Posterior vena cava (tissue), 2 donors: ENCODE measurements around the gene DNAJB6. TPM values are rescaled to one million over a fixed set of nuclear protein-coding genes. Genes with fewer than 3 reads are reported as not detected.

Experiments used
- DNase-seq: peaks from one replicate; pipeline ENCODE4 v3.0.0-alpha.2; 2020; ENCODE audit warnings: low spot score
- intact Hi-C, 2 donors: fragments of 100-400 bp; cut with DNase I; formaldehyde crosslinking; loops; one replicate each; pipeline versions ENCODE4 v1.14.1 to v1.14.2; 2022 to 2023
- total RNA-seq, 2 donors: library from RNA; stranded (reverse); fragmentation: NEBNext Ultra II Directional; extraction: Animal tissue kit (Norgen Biotek cat#: 25700); gene quantifications; one replicate each; pipeline ENCODE4 v1.2.1, GENCODE V29; 2021
- donor health status: DM: yes; HTN: yes; CAD: no.
- donor health status: DM: yes; HTN: yes; CAD: no.

DNAJB6 gene
- total RNA-seq, 2 donors from 2014 or later: 105 to 118 TPM

DNA sequence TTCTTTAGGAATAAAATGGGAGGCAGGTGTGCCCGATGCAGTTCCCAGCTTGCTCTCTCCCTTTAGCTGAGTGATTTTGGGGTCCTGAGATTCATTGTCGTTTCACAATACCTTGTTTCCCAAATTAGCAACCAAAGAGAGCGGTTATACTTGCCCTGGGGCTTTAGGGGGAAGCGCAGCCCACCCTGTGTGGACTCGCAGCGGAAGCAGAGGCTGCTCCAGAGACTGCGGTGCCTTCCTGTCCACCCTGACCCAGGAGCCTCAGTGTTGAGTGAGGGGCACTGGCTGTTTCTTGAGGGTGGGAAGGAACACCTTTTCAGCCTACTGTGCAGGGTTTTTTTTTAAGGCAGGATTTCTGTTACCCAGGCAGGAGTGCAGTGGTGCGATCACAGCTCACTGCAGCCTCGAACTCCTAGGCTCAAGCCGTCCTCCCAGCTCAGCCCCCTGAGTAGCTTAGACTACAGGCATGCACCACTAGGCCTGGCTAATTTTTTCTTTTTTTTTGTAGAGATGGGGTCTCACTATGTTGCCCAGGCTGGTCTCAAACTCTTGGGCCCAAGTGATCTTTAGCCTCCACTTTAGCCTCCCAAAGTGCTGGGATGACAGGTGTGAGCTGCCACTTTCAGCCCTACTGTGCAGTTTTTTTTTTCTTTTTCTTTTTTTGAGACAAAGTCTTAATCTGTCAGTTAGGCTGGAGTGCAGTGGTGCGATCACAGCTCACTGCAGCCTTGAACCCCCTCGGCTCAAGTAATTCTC, 67.0 kb downstream of the DNAJB6 start:
- no peak for DNase-seq
- intact Hi-C loops: no loop called here

DNA sequence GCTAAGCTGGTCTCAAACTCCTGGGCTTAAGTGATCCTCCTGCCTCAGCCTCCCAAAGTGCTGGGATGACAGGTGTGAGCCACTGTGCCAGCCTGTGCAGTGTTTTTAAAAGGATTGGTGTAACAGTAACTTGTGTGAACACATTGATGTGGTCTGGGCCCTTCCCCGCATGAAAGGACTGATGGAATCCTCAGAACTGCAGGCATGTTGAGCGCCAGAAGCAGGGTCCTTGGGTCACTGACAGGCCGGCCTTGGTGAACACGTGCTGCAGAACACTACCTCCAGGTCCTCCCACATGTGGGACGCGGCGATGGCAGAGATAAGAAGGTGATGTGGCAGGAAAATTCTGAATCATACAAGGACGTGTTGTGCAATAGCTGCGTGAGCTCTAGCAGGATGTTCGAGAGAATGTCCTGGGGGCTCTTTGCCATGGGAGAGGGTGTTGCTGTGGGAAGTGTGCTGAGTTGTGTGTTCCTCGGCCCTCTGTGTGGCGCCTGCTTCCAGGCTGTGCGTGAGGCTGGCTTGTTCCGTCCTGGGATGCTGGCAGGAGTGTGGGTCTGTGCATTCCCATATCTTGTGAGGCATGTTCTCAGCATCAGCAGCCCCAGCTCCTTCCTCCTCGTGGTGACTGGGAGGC, 68.2 kb downstream of the DNAJB6 start:
- DNase-seq: peak; percentile 80
- intact Hi-C loops: no loop called here

DNA sequence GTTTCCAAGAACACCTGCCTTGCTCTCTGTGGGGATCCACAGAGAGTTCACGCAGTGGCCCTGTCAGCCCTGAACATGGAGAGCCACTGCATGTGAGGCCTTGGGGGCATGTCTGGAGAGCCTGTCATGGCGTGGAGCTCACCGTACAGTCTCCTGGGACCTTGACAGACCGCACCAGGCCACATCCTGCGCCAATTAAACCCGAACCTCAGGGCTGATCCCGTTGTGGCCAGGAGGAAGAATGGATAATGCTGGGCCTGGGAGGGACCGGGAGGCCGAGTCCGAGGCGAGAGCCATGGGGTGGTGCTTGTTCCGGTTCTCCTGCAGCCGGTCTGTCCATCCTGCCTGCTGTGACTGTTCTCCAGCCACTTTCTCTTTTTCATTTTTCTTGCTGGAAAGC, 68.7 kb downstream of the DNAJB6 start:
- no peak for DNase-seq
- intact Hi-C loops: no loop called here

DNA sequence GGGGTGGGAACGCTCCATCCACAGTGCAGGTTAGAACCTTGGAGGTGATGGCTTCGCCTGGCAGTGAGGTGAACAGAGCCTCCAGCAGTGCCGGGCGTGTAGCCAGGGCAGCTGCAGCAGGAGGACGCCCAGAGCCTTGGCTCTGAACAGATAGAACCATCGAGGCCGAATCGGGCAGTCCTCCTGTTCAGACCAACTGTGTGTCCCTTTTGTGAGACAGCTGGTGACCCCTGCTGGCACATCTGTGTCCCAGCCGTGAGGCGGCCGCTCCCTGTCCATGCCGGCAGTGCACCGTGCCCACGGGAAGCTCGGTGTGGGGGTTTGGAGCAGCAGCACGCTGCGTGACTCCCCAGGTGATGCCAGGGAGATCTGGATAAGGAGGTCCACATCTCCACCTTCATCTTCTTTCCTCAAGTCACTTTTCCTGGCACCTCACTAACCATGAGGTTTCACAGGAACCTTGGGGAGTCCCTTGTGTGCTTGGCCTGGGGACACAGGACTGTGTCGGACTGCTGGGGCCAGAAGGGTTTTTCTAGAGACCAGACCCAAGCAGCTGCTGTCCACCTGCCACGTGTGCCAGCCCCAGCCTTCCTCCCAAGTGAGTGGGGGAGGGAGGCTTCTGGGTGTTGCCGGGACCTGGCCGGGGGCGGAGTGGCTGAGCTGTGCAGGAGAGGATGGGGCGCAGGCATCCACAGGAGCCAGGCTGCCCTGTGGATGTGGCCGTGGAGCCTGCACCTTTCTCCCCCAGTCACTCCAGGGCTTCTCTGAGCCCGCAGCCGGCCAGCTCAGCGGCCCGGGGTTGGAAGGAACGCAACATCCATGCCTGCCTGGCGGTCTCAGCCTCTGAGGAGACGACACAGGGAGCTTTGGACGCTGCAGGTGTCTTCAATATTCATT, 69.4 kb downstream of the DNAJB6 start:
- intact Hi-C loops: no loop called here
- peak; percentile 80 for DNase-seq

DNA sequence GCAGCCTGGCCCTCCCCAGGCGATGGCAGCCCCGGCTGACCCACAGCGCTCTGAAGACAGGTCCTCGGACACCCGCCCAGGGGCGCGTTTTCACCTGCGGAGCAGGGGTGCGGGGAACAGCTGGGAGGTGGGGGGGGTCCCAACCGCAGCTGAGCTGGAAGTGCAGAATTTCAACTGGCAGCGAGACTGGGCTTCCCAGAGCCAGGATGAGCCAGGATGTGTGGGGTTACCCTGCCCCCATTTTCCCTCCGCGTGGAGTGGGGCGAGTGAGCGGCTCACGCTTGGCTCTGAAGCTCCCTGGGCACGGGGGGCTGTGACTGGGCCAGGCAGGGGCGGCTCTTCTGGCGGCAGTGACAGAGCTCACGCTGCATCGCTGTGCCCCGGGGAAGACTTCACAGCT, 70.2 kb downstream of the DNAJB6 start:
- peak; percentile 41 for DNase-seq
- intact Hi-C loops: no loop called here

DNA sequence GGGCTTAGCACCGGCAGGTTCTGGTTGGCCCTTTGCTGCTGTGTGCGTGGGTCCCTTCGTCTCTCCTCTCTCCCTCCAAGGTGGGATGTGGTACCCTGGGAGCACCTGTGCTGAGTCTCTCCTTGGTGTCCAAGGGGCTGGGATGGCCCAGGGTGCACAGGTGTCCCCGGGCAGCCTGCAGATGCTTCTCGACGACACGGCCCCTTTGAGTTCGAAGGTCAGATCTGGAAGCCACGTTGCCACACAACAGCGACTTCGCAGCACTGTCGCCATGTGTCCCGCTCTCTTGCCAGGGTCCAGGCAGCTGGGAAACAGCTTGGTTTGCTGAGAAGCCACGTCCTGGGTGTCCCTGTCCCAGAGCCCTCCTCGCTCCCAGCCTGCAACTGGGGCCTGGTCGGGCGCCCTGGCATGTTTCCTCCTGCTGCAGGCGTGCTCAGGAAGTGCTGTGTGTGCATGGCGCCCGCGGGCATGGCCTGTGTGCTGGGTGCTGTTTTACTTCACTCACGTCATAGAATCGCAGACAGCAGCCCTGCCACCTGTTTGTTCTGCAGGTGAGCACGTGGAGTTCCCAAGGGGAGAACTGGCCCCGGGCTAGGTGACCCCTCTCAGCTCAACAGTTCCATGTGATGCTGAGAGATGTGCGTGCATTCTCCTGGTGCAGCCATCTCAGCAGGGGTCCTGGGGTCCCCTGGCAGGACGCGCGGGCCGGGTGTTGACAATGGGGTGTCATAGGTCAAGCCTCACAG, 70.9 kb downstream of the DNAJB6 start:
- DNase-seq: peak; percentile 54
- intact Hi-C loops: no loop called here

DNA sequence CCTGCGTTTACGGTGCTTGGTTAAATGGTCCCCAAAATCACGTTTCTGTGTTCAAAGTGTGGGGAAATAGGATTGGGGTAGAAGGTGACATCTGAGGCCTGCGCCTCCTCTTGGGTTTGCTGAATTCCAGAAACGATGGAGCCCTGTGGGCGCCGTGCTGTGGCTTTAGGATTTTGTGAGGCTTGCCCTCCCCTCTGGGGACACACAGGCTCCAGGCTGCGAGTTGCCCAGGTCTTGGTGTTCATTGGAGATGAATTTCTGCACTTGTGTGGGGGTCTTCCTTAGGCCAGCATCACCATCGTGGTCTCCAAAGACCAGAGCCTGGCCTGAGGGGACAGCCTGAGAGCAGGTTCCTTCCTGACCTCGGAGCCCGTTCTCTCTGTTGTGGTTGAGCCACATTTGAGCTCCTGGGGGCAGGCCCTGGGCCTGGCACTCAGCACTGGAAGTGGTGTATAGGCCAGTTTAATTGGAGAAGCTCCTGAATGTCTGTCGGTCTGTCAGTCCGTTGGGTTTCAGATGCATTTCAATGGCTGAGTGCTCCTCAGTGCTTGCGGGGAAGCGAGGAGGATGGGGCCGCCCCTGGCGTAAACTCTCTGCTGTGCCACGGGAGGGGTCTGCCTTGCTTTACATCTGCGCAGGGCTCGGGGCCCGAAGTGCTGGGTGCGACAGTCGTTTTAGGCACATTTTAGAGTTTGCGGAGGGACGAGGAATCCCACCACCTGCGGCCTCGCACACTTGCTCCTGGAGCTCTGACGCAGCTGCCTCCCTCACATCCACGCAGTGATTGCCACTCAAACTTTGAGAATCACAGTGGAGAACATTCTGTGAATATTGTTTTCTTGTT, 71.7 kb downstream of the DNAJB6 start:
- DNase-seq: peak; percentile 65
- intact Hi-C loops: no loop called here

DNA sequence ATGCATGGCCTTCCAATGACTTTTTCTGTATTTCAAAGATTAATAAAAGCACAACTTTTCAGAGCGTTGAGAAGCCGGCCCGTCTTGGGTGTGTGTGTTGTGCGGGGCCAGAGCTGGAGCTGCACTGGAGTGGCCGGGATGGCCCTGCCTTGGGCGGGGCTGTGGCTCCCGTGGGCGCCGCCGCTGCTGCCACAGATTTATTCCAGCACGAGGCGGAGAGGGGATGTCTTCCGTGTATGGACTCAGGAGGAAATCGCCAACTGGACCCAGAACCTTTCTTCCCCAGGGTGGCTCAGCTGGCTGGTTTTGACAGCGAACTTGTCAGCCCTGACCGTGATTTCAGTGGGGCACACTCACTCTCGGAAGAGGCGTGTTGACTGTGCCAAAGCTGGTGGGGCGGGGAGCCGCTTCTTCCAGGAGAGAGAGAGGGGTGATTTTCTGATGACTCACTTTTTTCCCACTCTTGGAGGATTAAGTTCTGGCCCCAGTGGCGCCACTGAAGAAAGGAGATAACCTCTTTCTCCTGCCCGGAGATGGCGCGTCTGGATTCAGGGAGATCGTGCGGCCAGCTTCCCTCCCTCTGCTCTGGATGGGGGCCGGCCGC, 72.4 kb downstream of the DNAJB6 start:
- intact Hi-C loops: no loop called here

DNA sequence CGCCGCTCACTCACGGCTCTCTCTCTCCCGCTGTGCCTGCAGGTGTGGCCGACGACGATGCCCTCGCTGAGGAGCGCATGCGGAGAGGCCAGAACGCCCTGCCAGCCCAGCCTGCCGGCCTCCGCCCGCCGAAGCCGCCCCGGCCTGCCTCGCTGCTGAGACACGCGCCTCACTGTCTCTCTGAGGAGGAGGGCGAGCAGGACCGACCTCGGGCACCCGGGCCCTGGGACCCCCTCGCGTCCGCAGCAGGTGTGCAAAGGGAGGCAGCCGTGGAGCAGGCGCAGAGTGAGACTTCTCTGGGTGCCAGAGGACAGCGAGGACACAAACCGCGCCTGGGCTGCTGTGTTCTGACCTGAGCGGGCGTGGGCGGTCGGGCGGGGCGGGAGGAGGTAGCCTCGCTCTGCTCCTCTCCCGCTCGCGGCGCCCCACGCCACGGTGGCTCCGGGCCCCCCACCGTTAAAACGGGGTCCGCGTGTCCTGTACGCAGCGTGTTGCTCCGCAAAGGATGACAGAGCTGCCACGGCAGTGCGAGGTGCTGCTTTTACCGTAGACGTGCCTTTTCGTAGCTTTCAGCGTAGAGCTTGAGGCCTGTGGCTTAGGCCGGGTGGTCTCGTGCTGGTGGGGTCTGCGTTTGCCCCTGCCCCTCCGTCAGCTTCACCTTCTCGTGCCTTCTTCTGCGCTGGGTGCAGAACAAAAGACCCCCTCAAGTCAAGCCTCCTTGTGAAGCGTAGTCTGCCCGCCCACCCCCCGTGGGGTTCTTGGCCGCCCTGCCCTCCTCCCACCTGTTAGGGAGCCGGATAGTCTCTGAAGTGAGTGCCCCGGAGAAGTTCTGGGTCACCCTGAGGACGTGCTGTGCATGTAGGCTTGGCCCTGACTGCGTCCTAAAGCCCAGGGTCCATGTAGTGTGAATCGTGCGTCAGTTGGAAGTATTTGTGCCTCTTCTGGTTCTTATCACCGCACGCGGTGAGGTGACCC, 73.2 kb downstream of the DNAJB6 start:
- intact Hi-C loops: no loop called here
- no peak for DNase-seq

More for the DNA sequence above, 72.4 kb downstream of the DNAJB6 start:
- no peak for DNase-seq

DNA sequence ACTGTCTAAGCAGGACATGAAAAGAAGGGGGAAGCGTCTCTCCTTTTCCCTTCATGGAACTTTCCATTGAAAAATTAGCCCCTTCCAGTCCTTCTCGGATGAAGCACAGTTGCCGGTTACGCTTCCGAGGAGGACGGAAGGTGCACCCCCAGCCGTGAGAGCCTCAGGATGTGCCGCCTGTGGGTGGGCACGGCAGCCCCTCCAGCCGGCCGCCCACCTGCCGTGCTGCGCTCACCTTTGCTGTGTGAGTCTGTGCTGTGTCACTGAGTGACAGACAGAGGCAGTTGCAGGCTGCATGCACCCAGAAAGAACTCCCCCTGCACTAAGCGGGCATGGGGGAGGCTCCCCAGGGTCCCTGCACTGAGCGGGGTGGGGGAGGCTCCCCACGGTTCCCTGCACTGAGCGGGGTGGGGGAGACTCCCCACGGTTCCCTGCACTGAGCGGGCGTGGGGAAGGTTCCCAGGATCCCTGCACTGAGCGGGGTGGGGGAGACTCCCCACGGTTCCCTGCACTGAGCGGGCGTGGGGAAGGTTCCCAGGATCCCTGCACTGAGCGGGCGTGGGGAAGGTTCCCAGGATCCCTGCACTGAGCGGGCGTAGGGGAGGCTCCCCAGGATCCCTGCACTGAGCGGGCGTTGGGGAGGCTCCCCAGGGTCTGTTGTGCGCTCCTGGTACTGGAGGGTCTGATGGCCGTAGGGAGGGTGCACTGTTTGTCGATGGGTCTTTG, 74.2 kb downstream of the DNAJB6 start:
- intact Hi-C loops: no loop called here
- no peak for DNase-seq

DNA sequence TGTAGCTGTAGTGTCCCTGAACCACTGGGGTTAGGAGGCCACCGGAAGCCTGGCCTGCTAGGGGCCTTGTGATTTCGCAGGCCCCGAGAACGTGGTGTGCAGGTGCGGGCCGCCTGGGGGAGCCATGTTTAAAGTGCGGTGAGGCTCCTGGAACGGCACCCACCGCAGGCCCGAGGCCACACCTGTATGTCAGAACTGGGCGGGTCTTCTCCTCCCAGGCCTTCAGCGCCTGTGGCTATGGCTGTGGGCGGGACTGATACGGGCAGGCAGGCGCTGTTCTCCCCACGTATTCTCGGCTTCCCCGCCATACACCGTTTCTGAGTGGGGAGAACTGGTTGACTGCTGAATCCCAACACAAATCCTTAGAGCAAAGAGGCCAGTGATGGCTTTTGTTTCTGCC, 74.8 kb downstream of the DNAJB6 start:
- DNase-seq: no peak

DNA sequence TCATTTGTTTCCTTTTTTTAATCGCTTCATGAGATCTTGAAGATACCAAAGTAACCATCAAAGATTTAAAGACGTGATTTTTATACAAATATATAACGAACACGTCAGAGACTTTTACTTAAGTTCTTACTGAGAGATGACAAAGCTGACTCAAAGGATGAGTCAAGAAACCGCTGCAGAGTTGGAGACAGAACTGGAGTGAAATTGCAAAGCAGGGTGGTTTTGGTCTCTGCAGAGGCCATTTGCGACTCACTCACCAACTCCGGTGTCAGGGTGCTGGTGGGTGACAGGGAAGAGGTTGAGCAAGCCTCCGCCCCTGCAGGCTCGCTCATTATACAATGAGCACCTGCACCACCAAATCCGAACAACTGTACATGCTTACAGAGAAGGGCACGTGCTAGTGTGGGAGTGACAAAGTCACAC, 75.2 kb downstream of the DNAJB6 start:
- DNase-seq: no peak
- intact Hi-C loops: no loop called here

More for the DNA sequence above, 74.8 kb downstream of the DNAJB6 start:
- intact Hi-C loops: no loop called here

DNA sequence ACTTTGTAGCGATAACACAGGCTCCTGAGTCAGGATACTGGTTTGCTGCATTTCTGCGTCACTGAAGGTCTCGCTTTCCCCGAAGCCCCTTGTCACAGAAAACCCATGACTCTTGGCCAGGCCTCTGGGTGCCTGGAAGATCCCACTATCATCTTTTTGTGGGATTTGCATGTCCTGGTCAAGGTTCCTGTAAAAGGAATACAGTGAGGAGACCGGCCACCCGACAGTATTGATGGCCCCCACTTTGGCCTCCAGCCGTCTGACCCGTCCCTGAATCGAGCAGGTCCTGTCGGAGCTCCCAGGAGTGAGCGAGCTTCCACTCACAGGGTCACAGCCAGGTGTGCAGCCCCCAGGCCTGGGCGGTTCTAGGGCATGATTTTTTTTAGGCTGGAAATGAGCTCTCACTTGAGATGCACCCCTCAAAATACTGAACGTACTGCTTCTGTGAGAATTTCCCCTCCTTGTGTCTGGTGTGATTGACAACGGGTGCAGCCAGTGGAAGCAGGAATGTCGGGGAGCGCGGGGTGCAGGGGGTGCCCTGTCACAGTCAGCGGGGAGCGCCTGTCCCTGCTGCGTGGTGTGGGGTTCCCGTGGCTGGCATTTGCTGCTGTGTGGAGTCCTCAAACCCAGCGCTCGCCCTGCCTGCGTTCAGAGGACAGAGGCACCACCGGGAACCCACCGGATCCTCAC, 75.8 kb downstream of the DNAJB6 start:
- intact Hi-C loops: no loop called here
- DNase-seq: no peak

DNA sequence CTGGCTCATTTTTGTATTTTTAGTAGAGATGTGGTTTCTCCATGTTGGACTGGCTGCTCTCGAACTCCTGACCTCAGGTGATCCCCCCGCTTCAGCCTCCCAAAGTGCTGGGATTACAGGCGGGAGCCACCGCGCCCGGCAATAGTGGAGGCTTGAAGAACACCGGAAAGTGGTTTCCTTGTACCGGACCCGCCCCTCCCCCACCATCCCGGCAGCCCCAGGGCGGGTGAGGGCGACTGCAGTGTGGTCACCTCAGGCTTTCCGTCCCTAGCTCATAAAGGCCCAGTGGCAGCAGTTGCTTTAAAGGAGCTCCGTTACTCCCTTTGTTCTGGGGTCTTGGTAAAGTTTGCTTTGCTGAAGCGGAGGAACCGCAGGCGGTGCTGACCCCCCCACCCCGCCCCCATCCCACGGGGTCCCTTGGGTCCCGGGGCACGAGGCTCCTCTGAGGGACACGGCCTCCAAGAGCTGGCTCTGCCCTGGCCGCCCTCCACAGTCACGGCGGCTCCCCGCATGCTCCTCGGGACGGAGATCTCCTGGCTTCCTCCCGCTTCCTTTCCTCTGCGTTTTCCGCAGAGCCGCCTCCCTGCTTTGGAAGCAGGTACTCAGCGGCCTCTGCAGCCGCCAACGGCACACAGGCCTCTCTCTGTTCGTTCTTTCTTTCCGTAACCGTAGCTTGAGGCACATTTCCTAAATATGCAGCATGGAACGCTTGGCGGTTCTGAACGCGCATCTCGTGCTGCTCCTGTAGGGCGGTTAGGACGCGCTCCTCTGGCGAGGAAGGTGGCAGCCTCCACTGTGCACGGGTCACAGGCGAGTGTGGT, 77.3 kb downstream of the DNAJB6 start:
- intact Hi-C loops: no loop called here

DNA sequence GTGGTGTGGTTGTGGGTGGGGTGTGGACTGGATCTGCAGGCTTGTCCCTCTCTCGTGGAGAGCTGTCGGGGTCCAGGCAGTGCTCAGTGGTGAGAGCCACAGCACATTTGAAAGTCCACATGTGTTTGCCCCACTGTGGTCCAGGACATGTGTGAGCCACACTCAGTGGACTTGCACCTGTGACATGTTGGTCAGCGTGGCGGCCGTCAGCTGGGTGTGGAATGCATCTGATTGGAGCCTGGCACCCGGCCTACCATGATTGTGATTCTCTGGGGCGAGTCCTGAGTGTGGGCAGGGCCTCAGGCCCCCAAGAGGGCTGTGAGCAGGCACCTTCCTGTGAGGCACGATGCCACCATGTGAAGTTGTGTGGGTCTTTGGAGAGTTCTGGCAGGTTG, 77.9 kb downstream of the DNAJB6 start:
- no peak for DNase-seq
- intact Hi-C loops: no loop called here

More for the DNA sequence above, 77.3 kb downstream of the DNAJB6 start:
- no peak for DNase-seq
